ENCODE results near the gene MARCHF3.
"Not testable (repeated sequence)": the region's sequence is repeated elsewhere in the genome, so short reads cannot be mapped to it uniquely, and the experiment has no call there.

MARCHF3 gene

GRCh38 chr5:127063257-127063913 lies 33.0 kb upstream of the MARCHF3 start:
- Histone ChIP-seq H3K27me3 (ENCODE audit: low read depth, low read length) (no peaks in the 10 kb centered on the region), H3K4me3 (ENCODE audit: low read depth in 1 of 2, low read length in 2 of 2) (no peak overlapping the region), H3K9me3 (ENCODE audit: control insufficient read depth in 1 of 2, low read length in 2 of 2) (no peaks in the 10 kb centered on the region), H3K36me3 (ENCODE audit: control insufficient read depth in 1 of 2, insufficient read depth in 2 of 2, low read length in 2 of 2) (no peaks in the 10 kb centered on the region), H3K27ac (ENCODE audit: low read length) (no peak overlapping the region), H3K4me1 (ENCODE audit: control insufficient read depth in 1 of 2, insufficient read depth in 2 of 2, low read length in 2 of 2) (no peaks in the 10 kb centered on the region)

DNA sequence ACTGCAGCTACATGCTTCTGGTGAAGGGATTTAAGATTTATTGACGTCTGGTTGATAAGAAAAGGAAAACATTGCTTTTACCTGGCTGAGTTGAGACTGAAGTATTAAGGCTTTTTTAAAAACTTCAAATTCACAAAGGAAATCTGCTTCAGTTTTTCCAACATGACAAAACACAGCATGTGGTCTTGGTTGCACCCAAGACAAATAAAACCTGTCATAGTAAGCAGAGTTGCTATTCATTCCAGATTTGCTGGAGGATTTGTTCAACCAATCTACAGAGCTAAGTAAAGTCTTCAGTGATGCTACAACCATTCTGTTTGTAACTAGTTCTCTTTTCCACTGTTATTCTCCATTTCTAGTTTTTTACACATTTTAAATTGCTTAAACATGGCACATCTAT lies 31.6 kb upstream of the MARCHF3 start:
- Histone ChIP-seq H3K4me1 (ENCODE audit: control insufficient read depth in 1 of 2, insufficient read depth in 2 of 2, low read length in 2 of 2) (no peaks in the 10 kb centered on the region), H3K9me3 (ENCODE audit: control insufficient read depth in 1 of 2, low read length in 2 of 2) (no peaks in the 10 kb centered on the region), H3K27me3 (ENCODE audit: low read depth, low read length) (no peaks in the 10 kb centered on the region), H3K36me3 (ENCODE audit: control insufficient read depth in 1 of 2, insufficient read depth in 2 of 2, low read length in 2 of 2) (no peaks in the 10 kb centered on the region), H3K27ac (ENCODE audit: low read length) (no peak overlapping the region), H3K4me3 (ENCODE audit: low read depth in 1 of 2, low read length in 2 of 2) (no peak overlapping the region)

DNA sequence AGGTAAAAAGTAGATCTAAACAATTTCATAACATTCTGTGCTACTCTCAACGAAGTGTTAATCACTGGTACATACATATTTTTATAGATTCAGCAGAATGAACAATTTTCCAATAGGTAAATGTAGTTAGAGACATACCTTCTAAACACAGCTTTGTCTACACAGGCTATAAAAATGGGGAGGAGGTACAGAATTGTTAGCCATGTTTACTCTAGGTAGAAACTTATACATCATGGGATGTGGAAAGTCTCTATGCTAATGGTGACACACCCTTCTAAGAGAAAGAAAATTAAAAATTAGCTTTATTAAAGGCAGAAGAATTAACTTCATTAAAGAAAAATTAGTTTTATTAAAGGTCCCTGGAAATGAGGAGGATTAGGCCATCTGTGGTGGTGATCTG lies 31.2 kb upstream of the MARCHF3 start:
- H3K9me3 ChIP-seq (ENCODE audit: control insufficient read depth in 1 of 2, low read length in 2 of 2) = no peaks in the 10 kb centered on the region
- H3K4me3 ChIP-seq (ENCODE audit: low read depth in 1 of 2, low read length in 2 of 2) = no peak overlapping the region
- no peaks in the 10 kb centered on the region for H3K27me3 ChIP-seq (ENCODE audit: low read depth, low read length)
- no peak overlapping the region for H3K27ac ChIP-seq (ENCODE audit: low read length)
- no peaks in the 10 kb centered on the region for H3K4me1 ChIP-seq (ENCODE audit: control insufficient read depth in 1 of 2, insufficient read depth in 2 of 2, low read length in 2 of 2)
- no peaks in the 10 kb centered on the region for H3K36me3 ChIP-seq (ENCODE audit: control insufficient read depth in 1 of 2, insufficient read depth in 2 of 2, low read length in 2 of 2)

DNA sequence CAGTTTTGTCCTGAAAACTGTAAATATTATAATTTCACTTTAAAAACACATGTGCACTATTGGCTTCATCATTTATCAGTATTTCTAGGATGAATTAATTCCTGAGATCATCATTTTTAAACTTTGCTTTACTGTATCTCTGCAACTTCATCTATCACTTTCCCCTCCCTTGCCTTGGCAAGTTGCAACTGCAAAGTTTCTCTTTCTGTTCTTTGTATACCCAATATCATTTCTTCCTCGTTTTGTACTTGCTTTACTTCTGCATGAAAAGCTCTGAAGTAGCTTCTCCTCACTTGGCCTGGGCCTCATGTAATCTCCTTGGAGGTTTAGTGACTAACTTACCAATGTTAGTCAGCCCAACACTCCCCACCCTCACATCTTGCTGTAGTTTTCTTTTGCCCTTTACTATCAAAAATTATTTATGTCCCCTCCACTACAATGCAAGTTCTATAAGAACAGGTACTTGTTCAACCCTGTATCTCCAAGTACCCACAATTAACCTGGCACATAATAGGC lies 30.2 kb upstream of the MARCHF3 start:
- no peaks in the 10 kb centered on the region for H3K4me1 ChIP-seq (ENCODE audit: control insufficient read depth in 1 of 2, insufficient read depth in 2 of 2, low read length in 2 of 2)
- H3K27me3 ChIP-seq (ENCODE audit: low read depth, low read length) = no peaks in the 10 kb centered on the region

DNA sequence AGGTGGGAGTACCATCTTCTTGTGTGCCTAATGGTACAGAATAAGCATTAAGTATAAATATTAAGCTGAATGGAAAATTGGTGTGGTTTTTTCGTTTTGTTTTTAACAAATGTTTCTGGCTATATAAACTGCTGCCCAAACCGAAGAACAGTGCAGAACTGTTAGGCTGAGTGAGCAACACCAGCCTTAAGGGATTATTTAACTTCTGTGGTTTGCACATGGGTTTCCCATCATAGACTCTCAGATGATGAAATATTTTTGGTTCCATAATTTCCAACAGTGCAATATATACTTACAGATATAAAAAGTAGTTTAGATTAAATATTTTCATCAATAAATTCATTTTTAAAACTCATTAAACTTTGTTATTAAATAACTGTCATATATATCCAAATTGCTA lies 26.5 kb upstream of the MARCHF3 start:
- H3K36me3 ChIP-seq (ENCODE audit: control insufficient read depth in 1 of 2, insufficient read depth in 2 of 2, low read length in 2 of 2) = peaks cover 0 to 5% of the 10 kb centered on the region in 2 donors
- H3K4me3 ChIP-seq (ENCODE audit: low read depth in 1 of 2, low read length in 2 of 2) = no peak overlapping the region
- H3K27ac ChIP-seq (ENCODE audit: low read length) = no peak overlapping the region
- H3K4me1 ChIP-seq (ENCODE audit: control insufficient read depth in 1 of 2, insufficient read depth in 2 of 2, low read length in 2 of 2) = no peaks in the 10 kb centered on the region
- no peaks in the 10 kb centered on the region for H3K9me3 ChIP-seq (ENCODE audit: control insufficient read depth in 1 of 2, low read length in 2 of 2)
- no peaks in the 10 kb centered on the region for H3K27me3 ChIP-seq (ENCODE audit: low read depth, low read length)

More for the DNA sequence above, 30.2 kb upstream of the MARCHF3 start:
- Histone ChIP-seq H3K27ac (ENCODE audit: low read length) (no peak overlapping the region), H3K9me3 (ENCODE audit: control insufficient read depth in 1 of 2, low read length in 2 of 2) (no peaks in the 10 kb centered on the region), H3K4me3 (ENCODE audit: low read depth in 1 of 2, low read length in 2 of 2) (no peak overlapping the region), H3K36me3 (ENCODE audit: control insufficient read depth in 1 of 2, insufficient read depth in 2 of 2, low read length in 2 of 2) (peaks cover 0 to 5% of the 10 kb centered on the region in 2 donors)

- no peak overlapping the region for H3K4me3 ChIP-seq (ENCODE audit: low read depth in 1 of 2, low read length in 2 of 2)
- H3K27ac ChIP-seq (ENCODE audit: low read length) = no peak overlapping the region
- no peaks in the 10 kb centered on the region for H3K9me3 ChIP-seq (ENCODE audit: control insufficient read depth in 1 of 2, low read length in 2 of 2)
- H3K36me3 ChIP-seq (ENCODE audit: control insufficient read depth in 1 of 2, insufficient read depth in 2 of 2, low read length in 2 of 2) = peaks cover 0 to 5% of the 10 kb centered on the region in 2 donors
- no peaks in the 10 kb centered on the region for H3K27me3 ChIP-seq (ENCODE audit: low read depth, low read length)
- H3K4me1 ChIP-seq (ENCODE audit: control insufficient read depth in 1 of 2, insufficient read depth in 2 of 2, low read length in 2 of 2) = no peaks in the 10 kb centered on the region
Observed at GRCh38 chr5:127055880-127056653, 25.7 kb upstream of the MARCHF3 start.

- H3K36me3 ChIP-seq (ENCODE audit: control insufficient read depth in 1 of 2, insufficient read depth in 2 of 2, low read length in 2 of 2); H3K4me3 ChIP-seq (ENCODE audit: low read depth in 1 of 2, low read length in 2 of 2); H3K4me1 ChIP-seq (ENCODE audit: control insufficient read depth in 1 of 2, insufficient read depth in 2 of 2, low read length in 2 of 2); H3K9me3 ChIP-seq (ENCODE audit: control insufficient read depth in 1 of 2, low read length in 2 of 2); H3K27ac ChIP-seq (ENCODE audit: low read length); H3K27me3 ChIP-seq (ENCODE audit: low read depth, low read length): not testable (repeated sequence)
Observed at GRCh38 chr5:127053551-127053950, 23.2 kb upstream of the MARCHF3 start.

GRCh38 chr5:127053049-127053448 lies 22.7 kb upstream of the MARCHF3 start:
- Histone ChIP-seq H3K9me3 (ENCODE audit: control insufficient read depth in 1 of 2, low read length in 2 of 2) (no peaks in the 10 kb centered on the region), H3K27me3 (ENCODE audit: low read depth, low read length) (no peaks in the 10 kb centered on the region), H3K4me3 (ENCODE audit: low read depth in 1 of 2, low read length in 2 of 2) (no peak overlapping the region)

GRCh38 chr5:127051591-127051990 lies 21.2 kb upstream of the MARCHF3 start:
- Histone ChIP-seq H3K36me3 (ENCODE audit: control insufficient read depth in 1 of 2, insufficient read depth in 2 of 2, low read length in 2 of 2) (peaks cover 0 to 5% of the 10 kb centered on the region in 2 donors), H3K9me3 (ENCODE audit: control insufficient read depth in 1 of 2, low read length in 2 of 2) (no peaks in the 10 kb centered on the region), H3K4me1 (ENCODE audit: control insufficient read depth in 1 of 2, insufficient read depth in 2 of 2, low read length in 2 of 2) (no peaks in the 10 kb centered on the region), H3K4me3 (ENCODE audit: low read depth in 1 of 2, low read length in 2 of 2) (no peak overlapping the region), H3K27me3 (ENCODE audit: low read depth, low read length) (no peaks in the 10 kb centered on the region), H3K27ac (ENCODE audit: low read length) (no peak overlapping the region)

More at GRCh38 chr5:127053049-127053448, 22.7 kb upstream of the MARCHF3 start:
- no peaks in the 10 kb centered on the region for H3K4me1 ChIP-seq (ENCODE audit: control insufficient read depth in 1 of 2, insufficient read depth in 2 of 2, low read length in 2 of 2)
- no peak overlapping the region for H3K27ac ChIP-seq (ENCODE audit: low read length)
- peaks cover 0 to 5% of the 10 kb centered on the region in 2 donors for H3K36me3 ChIP-seq (ENCODE audit: control insufficient read depth in 1 of 2, insufficient read depth in 2 of 2, low read length in 2 of 2)

DNA sequence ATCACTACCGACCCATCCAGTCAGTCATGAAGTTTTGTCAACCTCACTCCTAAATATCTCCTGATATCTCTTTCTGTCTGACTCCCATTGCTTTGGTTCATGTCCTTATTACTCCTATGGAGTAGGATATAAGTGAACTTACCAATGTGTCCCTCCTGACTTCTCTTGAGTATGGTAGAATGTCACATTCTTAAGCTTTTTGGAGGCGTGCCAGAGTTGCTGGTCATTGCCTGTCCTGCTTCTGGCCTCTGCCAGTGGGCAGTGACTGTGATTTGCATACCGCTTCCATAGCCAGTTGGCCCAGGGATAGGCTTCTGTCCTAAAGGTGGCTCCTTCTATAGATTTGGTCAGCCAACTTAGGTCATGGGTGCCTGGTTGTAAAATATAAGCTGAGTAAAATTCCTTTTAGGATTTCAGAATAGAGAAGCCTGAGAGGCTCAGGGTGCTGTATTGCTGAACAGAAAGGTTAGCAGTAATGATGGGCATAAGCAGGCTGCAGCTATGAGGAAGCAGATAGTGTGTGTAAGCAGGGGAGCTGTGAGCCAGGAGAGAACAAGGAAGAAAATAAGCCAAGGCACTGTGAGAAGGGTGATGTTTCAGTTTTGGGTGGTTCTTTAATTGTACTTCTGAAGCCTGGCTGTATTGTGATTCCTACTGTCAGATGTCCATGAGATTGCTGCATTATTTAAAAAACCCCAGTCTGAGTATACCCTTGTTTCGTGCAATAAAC lies 16.1 kb upstream of the MARCHF3 start:
- Histone ChIP-seq H3K36me3 (ENCODE audit: control insufficient read depth in 1 of 2, insufficient read depth in 2 of 2, low read length in 2 of 2) (no peaks in the 10 kb centered on the region), H3K27ac (ENCODE audit: low read length) (no peak overlapping the region), H3K27me3 (ENCODE audit: low read depth, low read length) (no peaks in the 10 kb centered on the region), H3K9me3 (ENCODE audit: control insufficient read depth in 1 of 2, low read length in 2 of 2) (no peaks in the 10 kb centered on the region), H3K4me3 (ENCODE audit: low read depth in 1 of 2, low read length in 2 of 2) (no peak overlapping the region), H3K4me1 (ENCODE audit: control insufficient read depth in 1 of 2, insufficient read depth in 2 of 2, low read length in 2 of 2) (no peaks in the 10 kb centered on the region)

DNA sequence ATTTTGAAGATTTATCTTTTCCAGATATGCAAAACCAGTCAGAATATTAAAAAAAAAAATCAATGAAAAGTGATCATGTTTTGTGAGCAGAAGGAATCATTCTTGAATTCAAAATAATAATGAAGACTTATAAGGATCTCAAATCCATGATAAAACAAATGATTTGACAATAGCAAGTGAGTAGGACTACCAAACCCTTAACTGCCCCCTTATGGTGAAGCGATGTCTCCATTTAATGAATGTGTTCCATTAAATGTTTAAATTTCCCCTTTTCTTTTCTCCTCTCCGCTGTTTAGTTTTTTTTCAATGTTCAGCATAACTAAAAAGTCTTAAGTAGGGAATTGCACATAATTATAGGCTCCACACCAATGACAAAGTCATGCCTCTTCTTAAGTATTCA lies 12.2 kb upstream of the MARCHF3 start:
- no peak overlapping the region for H3K27ac ChIP-seq (ENCODE audit: low read length)
- no peaks in the 10 kb centered on the region for H3K4me1 ChIP-seq (ENCODE audit: control insufficient read depth in 1 of 2, insufficient read depth in 2 of 2, low read length in 2 of 2)
- no peaks in the 10 kb centered on the region for H3K9me3 ChIP-seq (ENCODE audit: control insufficient read depth in 1 of 2, low read length in 2 of 2)
- no peaks in the 10 kb centered on the region for H3K27me3 ChIP-seq (ENCODE audit: low read depth, low read length)
- H3K4me3 ChIP-seq (ENCODE audit: low read depth in 1 of 2, low read length in 2 of 2) = no peak overlapping the region
- H3K36me3 ChIP-seq (ENCODE audit: control insufficient read depth in 1 of 2, insufficient read depth in 2 of 2, low read length in 2 of 2) = no peaks in the 10 kb centered on the region
